Spleen (tissue), 11 donors: Measurements from ENCODE around the gene IKBKE. TPM values are rescaled to one million over a fixed set of nuclear protein-coding genes. Genes with fewer than 3 reads are reported as not detected.

Source experiments
- DNase-seq: peaks from one replicate; pipeline ENCODE4 v3.0.0-alpha.2; 2020
- H3K27ac ChIP-seq, 8 donors: fragments of 200-600 bp; sonication (generic) in 7 of 8; 1 replicate in 4 of 8; 2 replicates in 4 of 8; pipeline versions ENCODE4 v1.5.0 to v1.8.0; 2016 to 2021; ENCODE audit warnings: inconsistent platforms in 4 of 8, mild to moderate bottlenecking in 4 of 8, moderate library complexity in 1 of 8
- H3K27me3 ChIP-seq, 7 donors: fragments of 200-600 bp; sonication (generic) in 6 of 7; replicated peaks in 1 of 7; 1 replicate in 4 of 7; 2 replicates in 3 of 7; pipeline versions ENCODE4 v1.5.0 to v1.8.0; 2016 to 2021; ENCODE audit warnings: inconsistent platforms in 3 of 7, mild to moderate bottlenecking in 1 of 7
- H3K36me3 ChIP-seq, 6 donors: fragments of 200-600 bp; sonication (generic) in 5 of 6; 1 replicate in 4 of 6; 2 replicates in 2 of 6; pipeline versions ENCODE4 v1.5.0 to v1.8.0; 2016 to 2021; ENCODE audit warnings: inconsistent platforms in 2 of 6
- H3K4me1 ChIP-seq, 6 donors: fragments of 200-600 bp; sonication (generic) in 5 of 6; 1 replicate in 3 of 6; 2 replicates in 3 of 6; pipeline versions ENCODE4 v1.5.0 to v1.8.0; 2016 to 2021; ENCODE audit warnings: inconsistent platforms in 3 of 6
- H3K4me3 ChIP-seq, 8 donors: fragments of 200-600 bp; sonication (generic) in 7 of 8; 1 replicate in 4 of 8; 2 replicates in 4 of 8; pipeline versions ENCODE4 v1.5.0 to v1.8.0; 2016 to 2021; ENCODE audit warnings: inconsistent platforms in 4 of 8, mild to moderate bottlenecking in 4 of 8, moderate library complexity in 2 of 8
- H3K9me3 ChIP-seq, 8 donors: fragments of 200-600 bp; sonication (generic) in 7 of 8; 1 replicate in 4 of 8; 2 replicates in 4 of 8; pipeline versions ENCODE4 v1.5.0 to v1.8.0; 2016 to 2021; ENCODE audit warnings: inconsistent platforms in 4 of 8
- POLR2A ChIP-seq, 3 donors: fragments of 450-650 bp; IDR thresholded peaks; one replicate each; pipeline ENCODE4 v1.5.1; 2017; ENCODE audit warnings: antibody characterized with exemption in 3 of 3, mild to moderate bottlenecking in 1 of 3
- POLR2AphosphoS5 ChIP-seq, 3 donors: sonication (generic); formaldehyde crosslinking; IDR thresholded peaks; one replicate each; pipeline ENCODE4 v1.5.1; 2017; ENCODE audit warnings: antibody characterized with exemption in 3 of 3
- WGBS, 5 donors: extraction: QIAGEN DNeasy Blood & Tissue Kit in 3 of 5; methylation state at CpG; one replicate each; pipeline versions ENCODE4 v1.1.5 to v1.1.7; 2013 to 2018; 5-methylcytosine and 5-hydroxymethylcytosine counted together
- intact Hi-C: fragments of 100-400 bp; cut with DNase I; formaldehyde crosslinking; loops from one replicate; pipeline ENCODE4 v1.15.0; 2023; ENCODE audit warnings: low total_unique reads
- polyA plus RNA-seq, 3 donors: library from polyadenylated mRNA; stranded (reverse); fragments of 200-250 nt; gene quantifications; one replicate each; pipeline ENCODE4 v1.2.1, GENCODE V29; 2013
- total RNA-seq, 7 donors: library from RNA; depleted of rRNA in 3 of 7; stranded (reverse); fragments of >200 nt in 3 of 7; fragmentation: NEBNext Ultra II Directional in 4 of 7; extraction: Animal tissue kit (Norgen Biotek cat#: 25700) in 4 of 7; gene quantifications; one replicate each; pipeline versions ENCODE4 v1.1.0 to v1.2.1, GENCODE V29; 2016 to 2021
- TF ChIP-seq, protein P1 (sequence below), 11 experiments: fragments of 200-600 bp in 7 of 11; fragments of 450-650 bp in 4 of 11; sonication (generic) in 4 of 11; IDR thresholded peaks in 8 of 11; conservative IDR thresholded peaks in 3 of 11; 1 replicate in 7 of 11; 2 replicates in 4 of 11; pipeline versions ENCODE4 v1.4.0 to v1.8.0; 2016 to 2021; ENCODE audit warnings: antibody characterized with exemption in 11 of 11, inconsistent platforms in 4 of 11, mild to moderate bottlenecking in 1 of 11
- donor health status: healthy with polysubstance abuse.
- donor health status: DM: no; HTN: no; CAD: no; lungs with moderate emphysema.
- donor health status: DM: no; HTN: no; CAD: no.
- donor health status: Bipolar disorder and iron deficiency.
- donor health status: healthy.
- donor health status: DM: no; HTN: no; CAD: no.
- donor health status: DM: yes; HTN: yes; CAD: no.

The IKBKE gene
- total and polyA plus RNA-seq, 10 donors = 11.3 to 37.3 (median 29.7) TPM

DNA sequence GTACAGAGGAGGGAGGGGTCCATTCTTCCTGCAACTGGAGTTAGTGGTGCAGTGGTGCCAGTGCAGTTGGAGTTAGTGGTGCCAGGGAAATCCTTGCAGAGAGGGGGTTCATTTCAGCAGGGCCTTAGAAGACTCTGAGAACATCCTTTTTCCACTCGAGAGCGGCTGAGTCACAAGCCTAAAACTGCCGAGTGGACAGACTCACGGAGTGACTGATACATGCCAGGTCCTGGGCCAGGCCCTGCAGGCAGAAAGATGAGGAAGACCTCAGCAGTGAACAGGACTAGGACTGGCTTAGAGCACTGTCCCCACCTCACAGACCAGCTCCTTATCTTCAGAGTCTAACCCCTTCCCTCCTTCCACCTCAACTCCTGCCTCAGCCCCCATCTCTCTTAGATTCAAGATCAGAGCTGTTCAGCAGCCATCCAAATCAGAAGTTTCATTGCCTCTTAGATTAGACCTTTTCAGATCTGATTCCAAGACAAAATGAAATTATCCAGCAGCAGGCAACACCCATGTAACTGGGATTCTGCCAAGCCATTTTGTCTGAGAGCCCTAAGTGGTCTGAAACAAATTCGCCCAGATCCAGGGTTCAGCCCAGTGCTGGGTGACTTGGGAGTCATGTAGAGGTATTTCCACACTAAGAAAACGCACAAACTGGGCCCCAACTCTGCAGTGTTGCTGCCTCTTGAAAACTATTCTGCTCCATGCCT lies 12.7 kb upstream of the IKBKE start:
- Histone ChIP-seq H3K4me1 (peaks cover 0 to 36% (median 16%) of the 10 kb centered on the region in 6 donors), H3K9me3 (no peaks in the 10 kb centered on the region), H3K27me3 (no peaks in the 10 kb centered on the region), H3K4me3 (no peak overlapping the region), H3K36me3 (peaks cover 0 to 94% (median 40%) of the 10 kb centered on the region in 6 donors), H3K27ac (peak overlapping the region in 6 of 8 donors; percentile 23 to 74 (median 56))
- DNase-seq = no peak
- intact Hi-C loops = no loop called here
- WGBS, 5 donors = 69 to 78% (median 71%) methylated on average over 6 of the region's 6 CpGs
- TF ChIP-seq POLR2A (IDR thresholded peaks at IDR 0.05) = no peak
- TF ChIP-seq, protein P1, sequence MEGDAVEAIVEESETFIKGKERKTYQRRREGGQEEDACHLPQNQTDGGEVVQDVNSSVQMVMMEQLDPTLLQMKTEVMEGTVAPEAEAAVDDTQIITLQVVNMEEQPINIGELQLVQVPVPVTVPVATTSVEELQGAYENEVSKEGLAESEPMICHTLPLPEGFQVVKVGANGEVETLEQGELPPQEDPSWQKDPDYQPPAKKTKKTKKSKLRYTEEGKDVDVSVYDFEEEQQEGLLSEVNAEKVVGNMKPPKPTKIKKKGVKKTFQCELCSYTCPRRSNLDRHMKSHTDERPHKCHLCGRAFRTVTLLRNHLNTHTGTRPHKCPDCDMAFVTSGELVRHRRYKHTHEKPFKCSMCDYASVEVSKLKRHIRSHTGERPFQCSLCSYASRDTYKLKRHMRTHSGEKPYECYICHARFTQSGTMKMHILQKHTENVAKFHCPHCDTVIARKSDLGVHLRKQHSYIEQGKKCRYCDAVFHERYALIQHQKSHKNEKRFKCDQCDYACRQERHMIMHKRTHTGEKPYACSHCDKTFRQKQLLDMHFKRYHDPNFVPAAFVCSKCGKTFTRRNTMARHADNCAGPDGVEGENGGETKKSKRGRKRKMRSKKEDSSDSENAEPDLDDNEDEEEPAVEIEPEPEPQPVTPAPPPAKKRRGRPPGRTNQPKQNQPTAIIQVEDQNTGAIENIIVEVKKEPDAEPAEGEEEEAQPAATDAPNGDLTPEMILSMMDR (IDR thresholded peaks at IDR 0.05 in 8 of 11, conservative IDR thresholded peaks at IDR 0.05 in 3 of 11) = no peak
- TF ChIP-seq POLR2AphosphoS5 (IDR thresholded peaks at IDR 0.05) = no peak

DNA sequence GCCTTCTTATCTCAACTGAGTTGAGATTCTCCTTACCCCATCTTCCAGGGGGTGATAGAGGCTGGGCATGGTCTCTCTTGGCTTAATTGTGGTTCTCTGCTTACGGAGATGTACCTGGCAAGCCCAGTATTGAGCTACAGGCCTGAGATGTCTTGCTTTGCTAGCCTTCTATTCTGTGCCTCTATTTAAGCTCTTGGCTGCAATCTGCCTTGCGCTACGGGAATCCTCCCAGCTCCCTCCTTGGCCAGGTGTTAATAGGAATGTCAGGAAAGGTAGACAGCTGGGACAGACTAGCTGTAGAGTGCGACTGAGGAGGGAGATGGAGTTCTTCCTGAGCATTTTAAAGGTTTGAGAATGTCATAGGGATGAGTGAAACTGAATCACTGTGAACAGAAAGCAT lies 10.6 kb upstream of the IKBKE start:
- Histone ChIP-seq H3K27me3 (no peaks in the 10 kb centered on the region), H3K9me3 (no peaks in the 10 kb centered on the region), H3K4me3 (no peak overlapping the region), H3K27ac (peak overlapping the region in 1 of 8 donors; percentile 66), H3K4me1 (peaks cover 0 to 51% (median 18%) of the 10 kb centered on the region in 6 donors), H3K36me3 (peaks cover 0 to 94% (median 22%) of the 10 kb centered on the region in 6 donors)
- TF ChIP-seq POLR2A (IDR thresholded peaks at IDR 0.05) = no peak
- no peak for TF ChIP-seq POLR2AphosphoS5 (IDR thresholded peaks at IDR 0.05)
- TF ChIP-seq, protein P1 (IDR thresholded peaks at IDR 0.05 in 8 of 11, conservative IDR thresholded peaks at IDR 0.05 in 3 of 11) = no peak
- 94 to 99% (median 98%) methylated on average over 4 of the region's 4 CpGs for WGBS, 5 donors
- intact Hi-C loops = no loop called here
- DNase-seq = no peak

DNA sequence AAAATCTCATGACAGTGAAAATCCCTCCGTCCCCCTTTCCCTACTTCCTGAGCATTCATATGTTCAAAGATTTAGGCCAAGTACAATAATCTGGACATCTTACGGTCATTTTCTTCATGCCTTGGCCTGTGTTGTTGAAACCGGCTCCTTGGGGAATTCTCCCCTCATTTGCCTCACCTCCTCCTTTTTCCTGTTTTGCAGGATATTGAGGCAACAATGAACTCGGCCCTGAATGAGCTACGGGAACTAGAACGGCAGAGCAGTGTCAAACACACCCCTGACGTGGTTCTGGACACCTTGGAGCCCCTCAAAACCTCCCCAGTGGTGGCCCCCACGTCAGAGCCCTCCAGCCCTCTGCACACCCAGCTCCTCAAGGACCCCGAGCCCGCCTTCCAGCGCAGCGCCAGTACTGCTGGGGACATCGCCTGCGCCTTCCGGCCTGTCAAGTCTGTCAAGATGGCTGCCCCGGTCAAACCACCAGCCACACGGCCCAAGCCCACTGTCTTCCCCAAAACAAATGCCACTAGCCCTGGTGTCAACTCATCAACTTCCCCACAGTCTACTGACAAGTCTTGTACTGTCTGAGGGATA lies 9.3 kb upstream of the IKBKE start:
- H3K4me1 ChIP-seq = peaks cover 0 to 54% (median 21%) of the 10 kb centered on the region in 6 donors
- H3K9me3 ChIP-seq = no peaks in the 10 kb centered on the region
- 74 to 86% (median 76%) methylated on average over 17 of the region's 17 CpGs for WGBS, 5 donors
- DNase-seq = peak; percentile 76
- H3K27me3 ChIP-seq = no peaks in the 10 kb centered on the region
- peaks cover 0 to 82% (median 11%) of the 10 kb centered on the region in 6 donors for H3K36me3 ChIP-seq
- intact Hi-C loops = no loop called here
- TF ChIP-seq, protein P1 (IDR thresholded peaks at IDR 0.05 in 8 of 11, conservative IDR thresholded peaks at IDR 0.05 in 3 of 11) = no peak
- peak in 2 of 3 donors; percentile 6 to 46 for TF ChIP-seq POLR2AphosphoS5 (IDR thresholded peaks at IDR 0.05)
- peak overlapping the region in 4 of 8 donors; percentile 11 to 66 (median 28) for H3K27ac ChIP-seq
- no peak overlapping the region for H3K4me3 ChIP-seq
